Activated T-cell treated with anti-CD3 and anti-CD28 coated beads, Interleukin-2, amount 50 U/mL, for 72 hours (primary cell): ENCODE results near the gene FTSJ3. TPM values are rescaled to one million over a fixed set of nuclear protein-coding genes. Genes with fewer than 3 reads are reported as not detected.

Experiments used
- ATAC-seq, 2 donors: fragments of 150-1000 bp; cut with Tn5 transposase; replicated peaks in 1 of 2; 2 replicates each; pipeline ENCODE4 v1.10.0; 2021; ENCODE audit warnings: moderate library complexity in 2 of 2, mild to moderate bottlenecking in 1 of 2
- DNase-seq, 2 donors: peaks; one replicate each; pipeline ENCODE4 v3.0.0; 2021 to 2022; ENCODE audit warnings: mixed read lengths in 1 of 2
- H3K27ac Mint-ChIP-seq: one replicate; pipeline ENCODE4 v1.8.0; 2022; ENCODE audit warnings: mild to moderate bottlenecking, moderate library complexity, mixed read lengths
- H3K27me3 Mint-ChIP-seq: one replicate; pipeline ENCODE4 v1.8.0; 2022; ENCODE audit warnings: low read depth, mixed read lengths
- H3K36me3 Mint-ChIP-seq, 2 donors: one replicate each; pipeline ENCODE4 v1.8.0; 2022; ENCODE audit warnings: mixed read lengths in 2 of 2, mild to moderate bottlenecking in 1 of 2; ENCODE audit not compliant: insufficient read depth in 2 of 2
- H3K4me1 Mint-ChIP-seq: one replicate; pipeline ENCODE4 v1.8.0; 2022; ENCODE audit warnings: low read depth, mixed read lengths
- H3K4me3 Mint-ChIP-seq, 2 donors: one replicate each; pipeline ENCODE4 v1.8.0; 2022; ENCODE audit warnings: mild to moderate bottlenecking in 2 of 2, mixed read lengths in 2 of 2, moderate library complexity in 2 of 2
- H3K9me3 Mint-ChIP-seq, 2 donors: one replicate each; pipeline ENCODE4 v1.8.0; 2022; ENCODE audit warnings: mixed read lengths in 2 of 2
- total RNA-seq, 2 donors: library from RNA; stranded (reverse); gene quantifications; one replicate each; pipeline ENCODE4 v1.2.3, GENCODE V29; 2022

Gene FTSJ3
- total RNA-seq, 2 donors from 2014 or later = 36.0 to 42.3 TPM

GRCh38 chr17:63830904-63831491, 3.5 kb upstream of the FTSJ3 start:
- Mint-ChIP-seq H3K4me3 (no peak overlapping the region), H3K36me3 (peaks cover 5 to 31% of the 10 kb centered on the region in 2 donors), H3K4me1 (peaks cover 71% of the 10 kb centered on the region), H3K9me3 (no peaks in the 10 kb centered on the region), H3K27ac (peak overlapping the region; percentile 76), H3K27me3 (no peaks in the 10 kb centered on the region)
- ATAC-seq (no peak), DNase-seq (no peak)

- peaks cover 3 to 23% of the 10 kb centered on the region in 2 donors for H3K36me3 Mint-ChIP-seq
- no peak overlapping the region for H3K4me3 Mint-ChIP-seq
- no peaks in the 10 kb centered on the region for H3K27me3 Mint-ChIP-seq
- H3K4me1 Mint-ChIP-seq = peaks cover 71% of the 10 kb centered on the region
- H3K27ac Mint-ChIP-seq = peak overlapping the region; percentile 39
- DNase-seq (no peak), ATAC-seq (no peak)
- no peaks in the 10 kb centered on the region for H3K9me3 Mint-ChIP-seq
Measured at GRCh38 chr17:63830278-63830677, 2.8 kb upstream of the FTSJ3 start.

- Mint-ChIP-seq H3K27me3 (no peaks in the 10 kb centered on the region), H3K4me3 (peak overlapping the region; percentile 96 to 97), H3K27ac (peak overlapping the region; percentile 98), H3K36me3 (peaks cover 10 to 30% of the 10 kb centered on the region in 2 donors), H3K4me1 (peaks cover 77% of the 10 kb centered on the region), H3K9me3 (no peaks in the 10 kb centered on the region)
- DNase-seq = no peak
- no peak for ATAC-seq
Measured at GRCh38 chr17:63828936-63829335, 1.5 kb upstream of the FTSJ3 start.

- no peaks in the 10 kb centered on the region for H3K9me3 Mint-ChIP-seq
- peaks cover 87% of the 10 kb centered on the region for H3K4me1 Mint-ChIP-seq
- ATAC-seq = no peak
- no peaks in the 10 kb centered on the region for H3K27me3 Mint-ChIP-seq
- H3K27ac Mint-ChIP-seq = peak overlapping the region; percentile 98
- peaks cover 15 to 34% of the 10 kb centered on the region in 2 donors for H3K36me3 Mint-ChIP-seq
- peak overlapping the region; percentile 96 to 97 for H3K4me3 Mint-ChIP-seq
- no peak for DNase-seq
Measured at GRCh38 chr17:63827801-63828221, 348 bp upstream of the FTSJ3 start.

- Mint-ChIP-seq H3K36me3 (peaks cover 15 to 36% of the 10 kb centered on the region in 2 donors), H3K27ac (peak overlapping the region; percentile 98), H3K9me3 (no peaks in the 10 kb centered on the region), H3K4me3 (peak overlapping the region; percentile 96 to 97), H3K27me3 (no peaks in the 10 kb centered on the region), H3K4me1 (peaks cover 85% of the 10 kb centered on the region)
- DNase-seq = no peak
- peak; percentile 1 for ATAC-seq
Measured at GRCh38 chr17:63826468-63827001, 928 bp downstream of the FTSJ3 start.

DNA sequence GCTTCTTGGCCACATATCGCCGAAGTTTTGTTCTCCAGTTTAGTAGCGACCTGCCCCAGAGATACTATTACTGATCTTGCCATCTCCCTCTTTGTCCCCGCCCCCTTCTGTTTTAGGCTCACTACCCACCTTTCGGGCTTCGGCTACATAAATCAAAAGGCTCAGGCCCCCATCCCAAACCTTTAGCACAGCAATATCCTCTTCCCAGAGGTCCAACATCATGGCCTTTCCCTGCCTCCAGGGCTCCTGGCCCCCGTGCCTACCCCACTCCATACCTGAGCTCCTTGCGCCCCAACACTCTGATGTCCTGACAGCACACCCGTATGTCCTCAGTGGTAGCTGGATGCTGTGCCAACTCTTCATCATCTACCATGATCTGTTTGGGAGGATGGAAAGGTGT, 3.1 kb downstream of the FTSJ3 start:
- no peak overlapping the region for H3K4me3 Mint-ChIP-seq
- ATAC-seq = no peak
- no peaks in the 10 kb centered on the region for H3K9me3 Mint-ChIP-seq
- H3K27me3 Mint-ChIP-seq = no peaks in the 10 kb centered on the region
- H3K4me1 Mint-ChIP-seq = peaks cover 76% of the 10 kb centered on the region
- H3K36me3 Mint-ChIP-seq = peaks cover 18 to 41% of the 10 kb centered on the region in 2 donors
- DNase-seq = no peak
- peak overlapping the region; percentile 26 for H3K27ac Mint-ChIP-seq

GRCh38 chr17:63823659-63824331, 3.7 kb downstream of the FTSJ3 start:
- peaks cover 18 to 44% of the 10 kb centered on the region in 2 donors for H3K36me3 Mint-ChIP-seq
- no peaks in the 10 kb centered on the region for H3K27me3 Mint-ChIP-seq
- no peak overlapping the region for H3K4me3 Mint-ChIP-seq
- DNase-seq (no peak), ATAC-seq (no peak)
- H3K4me1 Mint-ChIP-seq = peaks cover 73% of the 10 kb centered on the region
- no peaks in the 10 kb centered on the region for H3K9me3 Mint-ChIP-seq
- H3K27ac Mint-ChIP-seq = peak overlapping the region; percentile 26

- no peak for DNase-seq
- no peaks in the 10 kb centered on the region for H3K9me3 Mint-ChIP-seq
- peaks cover 22 to 52% of the 10 kb centered on the region in 2 donors for H3K36me3 Mint-ChIP-seq
- no peaks in the 10 kb centered on the region for H3K27me3 Mint-ChIP-seq
- H3K4me1 Mint-ChIP-seq = peaks cover 63% of the 10 kb centered on the region
- H3K4me3 Mint-ChIP-seq = no peak overlapping the region
- ATAC-seq = no peak
- peak overlapping the region; percentile 71 for H3K27ac Mint-ChIP-seq
Measured at GRCh38 chr17:63822537-63822936, 4.9 kb downstream of the FTSJ3 start.

GRCh38 chr17:63821804-63822203, 5.7 kb downstream of the FTSJ3 start:
- Mint-ChIP-seq H3K4me1 (peaks cover 62% of the 10 kb centered on the region), H3K27ac (peak overlapping the region; percentile 71), H3K27me3 (no peaks in the 10 kb centered on the region), H3K4me3 (peak overlapping the region in 1 of 2 donors; percentile 7), H3K9me3 (no peaks in the 10 kb centered on the region), H3K36me3 (peaks cover 20 to 54% of the 10 kb centered on the region in 2 donors)
- DNase-seq = no peak
- ATAC-seq = no peak

DNA sequence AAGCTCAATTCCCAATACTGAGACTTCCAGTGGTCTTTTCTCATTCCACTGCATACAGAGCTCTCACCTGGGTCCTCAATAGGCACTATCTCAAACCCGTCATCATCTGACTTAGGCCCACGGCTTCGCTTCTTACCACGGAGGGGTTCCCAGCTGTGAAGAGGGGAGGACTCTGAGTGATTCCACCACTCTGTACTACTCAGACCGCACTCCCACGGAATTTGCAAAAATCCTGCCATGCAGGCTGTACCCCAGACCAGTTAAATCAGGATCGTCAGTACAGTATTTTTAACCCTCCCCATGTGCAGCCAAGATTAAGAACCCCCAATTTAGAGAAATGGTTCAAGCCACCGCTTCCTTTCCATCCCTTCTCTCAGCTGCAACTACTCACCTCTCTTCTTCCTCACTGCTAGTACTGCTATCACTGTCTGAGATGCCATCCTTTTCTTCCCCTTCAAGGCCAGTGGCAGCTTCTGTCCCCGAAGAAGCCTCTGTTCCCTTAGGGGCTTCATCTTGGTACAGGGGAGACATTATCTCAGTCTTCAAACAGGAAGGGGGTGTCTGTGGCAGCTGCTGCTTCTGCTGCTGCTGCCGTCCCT, 6.4 kb downstream of the FTSJ3 start:
- Mint-ChIP-seq H3K4me1 (peaks cover 55% of the 10 kb centered on the region), H3K36me3 (peaks cover 19 to 58% of the 10 kb centered on the region in 2 donors), H3K9me3 (no peaks in the 10 kb centered on the region), H3K27ac (peak overlapping the region; percentile 52), H3K4me3 (peak overlapping the region in 1 of 2 donors; percentile 10), H3K27me3 (no peaks in the 10 kb centered on the region)
- DNase-seq (no peak), ATAC-seq (peak; percentile 16 to 20)

DNA sequence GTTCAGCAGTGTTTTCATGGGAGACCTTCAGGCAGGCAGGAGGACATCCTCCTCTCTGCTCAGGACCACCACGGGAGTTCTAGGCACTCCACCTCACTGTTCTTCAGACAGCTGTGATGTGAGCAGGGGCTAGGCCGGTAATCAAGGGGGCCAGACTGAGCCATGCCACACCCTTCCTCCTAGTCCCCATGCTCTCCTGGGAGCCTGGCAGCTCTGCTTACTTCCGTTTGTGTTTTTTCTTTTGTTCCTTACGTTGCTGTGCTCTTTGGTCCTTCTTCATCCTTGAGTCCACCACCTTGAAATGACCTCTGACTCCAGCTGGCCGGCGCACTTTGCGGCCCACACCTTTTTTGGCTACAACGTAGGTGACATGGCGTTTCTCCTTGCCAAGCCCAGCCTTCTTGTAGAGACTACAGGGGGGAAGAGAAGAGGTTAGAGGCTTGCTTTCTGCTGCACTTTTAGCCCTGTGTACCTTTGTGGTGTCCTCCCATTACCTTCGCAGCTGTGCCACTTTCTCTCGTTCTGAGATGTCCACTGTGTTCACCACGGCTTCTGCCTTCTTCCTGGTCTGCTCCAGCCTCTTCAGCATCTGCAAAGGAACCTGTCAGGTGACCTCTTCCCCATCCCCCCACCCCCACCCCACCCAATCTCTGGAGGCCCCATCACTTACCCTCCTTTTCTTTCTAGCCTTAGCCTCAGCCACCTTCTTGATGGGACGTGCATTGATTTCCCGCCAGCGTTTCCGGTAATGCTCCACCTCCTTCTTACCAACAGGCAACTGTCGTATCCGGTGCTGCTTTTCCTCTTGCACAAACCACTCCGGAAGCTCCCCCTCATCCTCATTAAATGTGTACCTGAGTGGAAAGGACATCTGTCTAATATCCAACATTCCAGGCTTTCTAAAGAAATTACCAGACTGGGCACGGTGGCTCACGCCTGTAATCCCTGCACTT, 7.6 kb downstream of the FTSJ3 start:
- H3K4me1 Mint-ChIP-seq = peaks cover 43% of the 10 kb centered on the region
- H3K36me3 Mint-ChIP-seq = peaks cover 21 to 61% of the 10 kb centered on the region in 2 donors
- ATAC-seq (no peak), DNase-seq (no peak)
- no peaks in the 10 kb centered on the region for H3K27me3 Mint-ChIP-seq
- H3K27ac Mint-ChIP-seq = peak overlapping the region; percentile 80
- H3K9me3 Mint-ChIP-seq = no peaks in the 10 kb centered on the region
- peak overlapping the region; percentile 33 to 58 for H3K4me3 Mint-ChIP-seq

- DNase-seq (no peak), ATAC-seq (no peak)
- Mint-ChIP-seq H3K36me3 (peaks cover 17 to 60% of the 10 kb centered on the region in 2 donors), H3K27ac (peak overlapping the region; percentile 87), H3K9me3 (no peaks in the 10 kb centered on the region), H3K27me3 (no peaks in the 10 kb centered on the region), H3K4me3 (no peak overlapping the region), H3K4me1 (peaks cover 36% of the 10 kb centered on the region)
Measured at GRCh38 chr17:63819131-63819530, 8.3 kb downstream of the FTSJ3 start.
